ENCODE results near the gene RPS26. TPM values are rescaled to one million over a fixed set of nuclear protein-coding genes. Genes with fewer than 3 reads are reported as not detected.
A peak's percentile ranks its signal among the peaks of the same experiment; 100 is the strongest.

RPS26 gene
- total and polyA plus RNA-seq, 3 experiments from 2014 or later, result 48.8 to 1,127 (median 59.9) TPM

GRCh38 chr12:56028511-56029165, 13.1 kb upstream of the RPS26 start:
- no peak overlapping the region for H3K27ac ChIP-seq (ENCODE audit: low read depth, low read length)
- ChIA-PET CTCF (interaction anchor here (0.7 to 2.9 kb wide), 12 partner anchors 11 to 290 kb away, joined by 3 to 22 read pairs (median 4); partner anchors contain the start of genes ORMDL2, SARNP, SUOX and ZC3H10), POLR2A (interaction anchor here (0.7 kb wide), 1 partner anchor 104 kb away, joined by 7 read pairs; no protein-coding TSS in a partner anchor)
- DNase-seq, result no peak
- Mint-ChIP-seq H3K27me3 (peaks cover 0 to 1% of the 10 kb centered on the region in 2 donors), H3K4me1 (peaks cover 0 to 20% (median 2%) of the 10 kb centered on the region in 3 donors), H3K4me3 (no peak overlapping the region), H3K9me3 (no peaks in the 10 kb centered on the region), H3K27ac (peak overlapping the region in 2 of 8 donors; percentile 1 to 87), H3K36me3 (peaks cover 0 to 22% (median 14%) of the 10 kb centered on the region in 3 donors)
- no peaks in the 10 kb centered on the region for H3K9me3 ChIP-seq (ENCODE audit: low read length)
- no peak overlapping the region for H3K4me3 ChIP-seq (ENCODE audit: low read length)
- H3K36me3 ChIP-seq (ENCODE audit: insufficient read depth, low read length), result peaks cover 9% of the 10 kb centered on the region
- H3K27me3 ChIP-seq (ENCODE audit: insufficient read depth, low read length, poor library complexity, severe bottlenecking), result no peaks in the 10 kb centered on the region
- no peaks in the 10 kb centered on the region for H3K4me1 ChIP-seq (ENCODE audit: insufficient read depth, low read length)

DNA sequence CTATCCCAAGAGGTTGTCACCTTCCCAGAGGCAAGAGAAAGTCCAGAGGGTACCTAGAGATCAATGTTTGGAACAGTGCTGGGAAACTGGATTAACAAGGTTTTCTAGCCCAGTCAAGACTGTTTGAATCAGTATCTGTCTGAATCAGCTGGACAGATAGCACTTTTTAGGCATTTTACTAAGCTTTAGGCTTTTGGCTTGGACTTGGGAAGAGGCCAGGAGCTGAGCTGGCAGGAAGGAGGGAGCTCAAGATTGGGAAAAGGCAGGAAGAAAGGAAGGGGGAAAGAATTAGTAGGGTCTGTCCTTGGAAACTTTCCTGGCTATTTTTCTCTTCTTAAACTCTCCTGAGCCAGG, 12.6 kb upstream of the RPS26 start:
- ChIA-PET POLR2A (interaction anchor here (0.7 kb wide), 1 partner anchor 104 kb away, joined by 7 read pairs; no protein-coding TSS in a partner anchor), CTCF (interaction anchor here (0.7 to 2.9 kb wide), 17 partner anchors 7 to 291 kb away, joined by 3 to 22 read pairs (median 3); partner anchors contain the start of genes ORMDL2, RAB5B, SARNP and SUOX)
- no peak overlapping the region for H3K27ac Mint-ChIP-seq
- peaks cover 0 to 24% (median 14%) of the 10 kb centered on the region in 3 donors for H3K36me3 Mint-ChIP-seq
- Histone ChIP-seq H3K4me1 (ENCODE audit: insufficient read depth, low read length) (no peaks in the 10 kb centered on the region), H3K27me3 (ENCODE audit: insufficient read depth, low read length, poor library complexity, severe bottlenecking) (no peaks in the 10 kb centered on the region), H3K4me3 (ENCODE audit: low read length) (no peak overlapping the region), H3K36me3 (ENCODE audit: insufficient read depth, low read length) (peaks cover 9% of the 10 kb centered on the region), H3K9me3 (ENCODE audit: low read length) (no peaks in the 10 kb centered on the region), H3K27ac (ENCODE audit: low read depth, low read length) (no peak overlapping the region)
- H3K9me3 Mint-ChIP-seq, result no peaks in the 10 kb centered on the region
- DNase-seq, result no peak
- H3K4me1 Mint-ChIP-seq, result peaks cover under 1 to 17% (median 2%) of the 10 kb centered on the region in 3 donors
- peaks cover 0 to 1% of the 10 kb centered on the region in 2 donors for H3K27me3 Mint-ChIP-seq
- H3K4me3 Mint-ChIP-seq, result no peak overlapping the region

DNA sequence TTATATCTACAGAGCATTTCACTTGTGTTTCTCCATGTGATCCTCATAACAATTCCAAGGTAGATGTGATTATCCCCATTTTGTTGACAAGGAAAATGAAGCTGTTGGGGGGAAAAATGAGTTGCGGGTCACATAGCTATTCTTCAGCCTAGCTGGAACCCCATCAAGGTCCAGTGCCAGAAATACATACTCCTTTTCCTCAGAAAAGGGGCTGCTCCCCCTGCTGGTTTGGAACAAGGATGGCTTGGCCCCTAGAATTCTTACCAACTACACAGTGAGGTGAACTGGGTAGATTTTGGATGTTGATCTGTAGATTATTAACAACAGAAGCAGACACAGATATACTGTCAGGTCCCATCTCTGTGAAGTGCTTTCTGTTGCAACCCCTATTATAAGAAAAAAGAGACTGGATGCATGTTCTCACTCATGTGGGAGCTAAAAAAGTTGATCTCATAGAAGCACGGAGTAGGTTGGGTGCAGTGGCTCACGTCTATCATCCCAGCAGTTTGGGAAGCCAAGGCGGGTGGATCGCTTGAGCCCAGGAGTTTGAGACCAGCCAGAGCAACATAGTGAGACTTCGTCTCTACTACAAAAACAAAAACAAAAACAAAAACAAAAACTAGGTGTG, 11.9 kb upstream of the RPS26 start:
- H3K4me3 Mint-ChIP-seq, result no peak overlapping the region
- H3K9me3 Mint-ChIP-seq, result no peaks in the 10 kb centered on the region
- ChIA-PET CTCF (interaction anchor here (0.7 to 2.9 kb wide), 17 partner anchors 8 to 292 kb away, joined by 3 to 22 read pairs (median 3); partner anchors contain the start of genes ORMDL2, RAB5B, SARNP and SUOX), POLR2A (no interaction called here)
- peaks cover 0 to 29% (median 14%) of the 10 kb centered on the region in 3 donors for H3K36me3 Mint-ChIP-seq
- Histone ChIP-seq H3K27me3 (ENCODE audit: insufficient read depth, low read length, poor library complexity, severe bottlenecking) (no peaks in the 10 kb centered on the region), H3K36me3 (ENCODE audit: insufficient read depth, low read length) (peaks cover 9% of the 10 kb centered on the region), H3K9me3 (ENCODE audit: low read length) (no peaks in the 10 kb centered on the region), H3K4me1 (ENCODE audit: insufficient read depth, low read length) (no peaks in the 10 kb centered on the region), H3K27ac (ENCODE audit: low read depth, low read length) (no peak overlapping the region), H3K4me3 (ENCODE audit: low read length) (no peak overlapping the region)
- peaks cover 0 to 1% of the 10 kb centered on the region in 2 donors for H3K27me3 Mint-ChIP-seq
- peak in 2 of 5 donors; percentile 26 to 36 for DNase-seq
- H3K27ac Mint-ChIP-seq, result peak overlapping the region in 1 of 8 donors; percentile 45
- peaks cover 3 to 23% (median 7%) of the 10 kb centered on the region in 3 donors for H3K4me1 Mint-ChIP-seq

GRCh38 chr12:56031987-56032386, 9.7 kb upstream of the RPS26 start:
- H3K9me3 Mint-ChIP-seq, result no peaks in the 10 kb centered on the region
- Histone ChIP-seq H3K4me1 (ENCODE audit: insufficient read depth, low read length) (peaks cover 5% of the 10 kb centered on the region), H3K27me3 (ENCODE audit: insufficient read depth, low read length, poor library complexity, severe bottlenecking) (no peaks in the 10 kb centered on the region), H3K9me3 (ENCODE audit: low read length) (no peaks in the 10 kb centered on the region), H3K4me3 (ENCODE audit: low read length) (no peak overlapping the region), H3K27ac (ENCODE audit: low read depth, low read length) (no peak overlapping the region), H3K36me3 (ENCODE audit: insufficient read depth, low read length) (peaks cover 9% of the 10 kb centered on the region)
- peaks cover 5 to 36% (median 14%) of the 10 kb centered on the region in 3 donors for H3K4me1 Mint-ChIP-seq
- H3K27ac Mint-ChIP-seq, result peak overlapping the region in 5 of 8 donors; percentile 2 to 87 (median 16)
- H3K27me3 Mint-ChIP-seq, result peaks cover 0 to 2% of the 10 kb centered on the region in 2 donors
- ChIA-PET CTCF (no interaction called here), POLR2A (no interaction called here)
- DNase-seq, result peak in 1 of 5 donors; percentile 33
- H3K36me3 Mint-ChIP-seq, result peaks cover 0 to 32% (median 18%) of the 10 kb centered on the region in 3 donors
- H3K4me3 Mint-ChIP-seq, result no peak overlapping the region

GRCh38 chr12:56034586-56035332, 7.0 kb upstream of the RPS26 start:
- no peaks in the 10 kb centered on the region for H3K9me3 ChIP-seq (ENCODE audit: low read length)
- H3K4me1 ChIP-seq (ENCODE audit: insufficient read depth, low read length), result peaks cover 11% of the 10 kb centered on the region
- H3K27me3 ChIP-seq (ENCODE audit: insufficient read depth, low read length, poor library complexity, severe bottlenecking), result no peaks in the 10 kb centered on the region
- peak in 2 of 5 donors; percentile 12 to 21 for DNase-seq
- ChIA-PET CTCF (no interaction called here), POLR2A (no interaction called here)
- H3K36me3 Mint-ChIP-seq, result peaks cover 0 to 25% (median 19%) of the 10 kb centered on the region in 3 donors
- peaks cover 9% of the 10 kb centered on the region for H3K36me3 ChIP-seq (ENCODE audit: insufficient read depth, low read length)
- H3K27ac ChIP-seq (ENCODE audit: low read depth, low read length), result no peak overlapping the region
- H3K4me1 Mint-ChIP-seq, result peaks cover 20 to 52% (median 23%) of the 10 kb centered on the region in 3 donors
- no peaks in the 10 kb centered on the region for H3K9me3 Mint-ChIP-seq
- H3K4me3 ChIP-seq (ENCODE audit: low read length), result no peak overlapping the region
- H3K27me3 Mint-ChIP-seq, result peaks cover 0 to 1% of the 10 kb centered on the region in 2 donors
- no peak overlapping the region for H3K4me3 Mint-ChIP-seq
- H3K27ac Mint-ChIP-seq, result peak overlapping the region in 6 of 8 donors; percentile 21 to 88 (median 64)

GRCh38 chr12:56037161-56037560, 4.6 kb upstream of the RPS26 start:
- Mint-ChIP-seq H3K27me3 (peaks cover 0 to 5% of the 10 kb centered on the region in 2 donors), H3K27ac (peak overlapping the region in 4 of 8 donors; percentile 66 to 89 (median 80)), H3K9me3 (no peaks in the 10 kb centered on the region), H3K36me3 (peaks cover 3 to 28% (median 14%) of the 10 kb centered on the region in 3 donors), H3K4me1 (peaks cover 32 to 57% (median 38%) of the 10 kb centered on the region in 3 donors), H3K4me3 (no peak overlapping the region)
- Histone ChIP-seq H3K36me3 (ENCODE audit: insufficient read depth, low read length) (peaks cover 9% of the 10 kb centered on the region), H3K27me3 (ENCODE audit: insufficient read depth, low read length, poor library complexity, severe bottlenecking) (no peaks in the 10 kb centered on the region), H3K4me3 (ENCODE audit: low read length) (no peak overlapping the region), H3K27ac (ENCODE audit: low read depth, low read length) (peak overlapping the region; percentile 31), H3K9me3 (ENCODE audit: low read length) (no peaks in the 10 kb centered on the region), H3K4me1 (ENCODE audit: insufficient read depth, low read length) (peaks cover 20% of the 10 kb centered on the region)
- DNase-seq, result no peak
- CTCF ChIA-PET, result interaction anchor here (1.0 to 2.5 kb wide), 3 partner anchors 10 to 111 kb away, joined by 3 to 9 read pairs (median 4); no protein-coding TSS in a partner anchor
- POLR2A ChIA-PET, result interaction anchor here (0.5 to 0.7 kb wide), 2 partner anchors 43 to 299 kb away, joined by 3 read pairs; no protein-coding TSS in a partner anchor

- ChIA-PET POLR2A (interaction anchor here (0.5 kb wide), 1 partner anchor 300 kb away, joined by 3 read pairs; no protein-coding TSS in a partner anchor), CTCF (interaction anchor here (1.0 to 2.5 kb wide), 3 partner anchors 9 to 111 kb away, joined by 3 to 9 read pairs (median 4); no protein-coding TSS in a partner anchor)
- Mint-ChIP-seq H3K27me3 (peaks cover 0 to 6% of the 10 kb centered on the region in 2 donors), H3K9me3 (no peaks in the 10 kb centered on the region), H3K27ac (peak overlapping the region in 5 of 8 donors; percentile 11 to 70 (median 53)), H3K4me1 (peaks cover 38 to 62% (median 45%) of the 10 kb centered on the region in 3 donors), H3K36me3 (peaks cover 6 to 31% (median 17%) of the 10 kb centered on the region in 3 donors), H3K4me3 (peak overlapping the region in 3 of 7 donors; percentile 16 to 35 (median 20))
- Histone ChIP-seq H3K4me3 (ENCODE audit: low read length) (no peak overlapping the region), H3K36me3 (ENCODE audit: insufficient read depth, low read length) (peaks cover 7% of the 10 kb centered on the region), H3K4me1 (ENCODE audit: insufficient read depth, low read length) (peaks cover 26% of the 10 kb centered on the region), H3K9me3 (ENCODE audit: low read length) (no peaks in the 10 kb centered on the region), H3K27me3 (ENCODE audit: insufficient read depth, low read length, poor library complexity, severe bottlenecking) (no peaks in the 10 kb centered on the region), H3K27ac (ENCODE audit: low read depth, low read length) (no peak overlapping the region)
- DNase-seq, result no peak
These were observed 3.6 kb upstream of the RPS26 start for GRCh38 chr12:56038022-56038655.

All from CD8-positive, alpha-beta memory T cell (primary cell).